Transverse colon (tissue), 4 donors: ENCODE results near the gene PDGFD. TPM values are rescaled to one million over a fixed set of nuclear protein-coding genes. Genes with fewer than 3 reads are reported as not detected.

Experiments
- DNase-seq: peaks from one replicate; pipeline ENCODE4 v3.0.0-alpha.2; 2019
- H3K27ac ChIP-seq, 4 donors: fragments of 200-600 bp; sonication (generic); 2 replicates each; pipeline ENCODE4 v1.5.1; 2016 to 2018; ENCODE audit warnings: inconsistent platforms in 4 of 4
- H3K27me3 ChIP-seq: fragments of 200-600 bp; sonication (generic); 2 replicates; pipeline ENCODE4 v1.5.1; 2017; ENCODE audit warnings: inconsistent platforms
- H3K36me3 ChIP-seq, 4 donors: fragments of 200-600 bp; sonication (generic); 2 replicates each; pipeline ENCODE4 v1.5.1; 2017 to 2019; ENCODE audit warnings: inconsistent platforms in 4 of 4
- H3K4me1 ChIP-seq, 4 donors: fragments of 200-600 bp; sonication (generic); 2 replicates each; pipeline ENCODE4 v1.5.1; 2017 to 2020; ENCODE audit warnings: inconsistent platforms in 4 of 4
- H3K4me3 ChIP-seq, 4 donors: fragments of 200-600 bp; sonication (generic); 1 replicate in 1 of 4; 2 replicates in 3 of 4; pipeline versions ENCODE4 v1.5.1 to v1.6.1; 2017 to 2019; ENCODE audit warnings: inconsistent platforms in 4 of 4
- H3K9me3 ChIP-seq, 2 donors: fragments of 200-600 bp; sonication (generic); 2 replicates each; pipeline ENCODE4 v1.5.1; 2017 to 2019; ENCODE audit warnings: inconsistent platforms in 2 of 2
- CTCF ChIP-seq, 5 experiments: fragments of 200-600 bp in 3 of 5; fragments of 450-650 bp in 2 of 5; sonication (generic) in 3 of 5; IDR thresholded peaks; 1 replicate in 2 of 5; 2 replicates in 3 of 5; pipeline ENCODE4 v1.5.1; 2016 to 2017; ENCODE audit warnings: antibody characterized with exemption in 5 of 5, inconsistent platforms in 3 of 5, mild to moderate bottlenecking in 2 of 5, moderate library complexity in 1 of 5
- EP300 ChIP-seq: sonication (generic); formaldehyde crosslinking; IDR thresholded peaks from one replicate; pipeline ENCODE4 v1.6.1; 2017; ENCODE audit warnings: antibody characterized with exemption, low read depth
- POLR2A ChIP-seq: fragments of 450-650 bp; IDR thresholded peaks from one replicate; pipeline ENCODE4 v1.6.1; 2016; ENCODE audit warnings: antibody characterized with exemption, mild to moderate bottlenecking, moderate library complexity
- POLR2AphosphoS5 ChIP-seq, 3 donors: sonication (generic); formaldehyde crosslinking; IDR thresholded peaks; one replicate each; pipeline ENCODE4 v1.6.1; 2016; ENCODE audit warnings: antibody characterized with exemption in 3 of 3
- WGBS, 2 donors: methylation state at CpG; one replicate each; pipeline ENCODE4 v1.1.5; 2018; ENCODE audit warnings: low coverage in 1 of 2; 5-methylcytosine and 5-hydroxymethylcytosine counted together
- in situ Hi-C, 4 donors: fragments of 200-750 bp; cut with MboI; loops; one replicate each; pipeline versions ENCODE4 v1.15.0 to v1.15.1; 2017; ENCODE audit warnings: low sequenced_read_pairs in 3 of 4, low pct_ligation_motif_present in 1 of 4, low pct_unique_long_range_greater_than_20kb in 1 of 4
- intact Hi-C: fragments of 100-400 bp; cut with DNase I; formaldehyde crosslinking; loops from one replicate; pipeline ENCODE4 v1.15.1; 2023; ENCODE audit warnings: low total_unique reads
- total RNA-seq, 4 donors: library from RNA; depleted of rRNA; stranded (reverse); fragments of >200 nt; gene quantifications; one replicate each; pipeline ENCODE4 v1.1.0, GENCODE V29; 2016

PDGFD gene
- total RNA-seq, 4 donors from 2014 or later = 2.3 to 6.0 (median 3.8) TPM; not detected in 1

GRCh38 chr11:103867481-103867880 lies 296.5 kb downstream of the PDGFD start:
- no peaks in the 10 kb centered on the region for H3K36me3 ChIP-seq
- no peaks in the 10 kb centered on the region for H3K27me3 ChIP-seq
- WGBS, 2 donors = 89 to 96% methylated on average over 4 of the region's 4 CpGs
- no peaks in the 10 kb centered on the region for H3K9me3 ChIP-seq
- in situ Hi-C loops = no loop called here
- no peak for DNase-seq
- H3K27ac ChIP-seq = no peak overlapping the region
- H3K4me1 ChIP-seq = no peaks in the 10 kb centered on the region
- intact Hi-C loops = no loop called here
- no peak overlapping the region for H3K4me3 ChIP-seq
- TF ChIP-seq EP300 (no peak), CTCF (IDR thresholded peaks at IDR 0.05) (no peak), POLR2A (no peak), POLR2AphosphoS5 (IDR thresholded peaks at IDR 0.05) (no peak)

DNA sequence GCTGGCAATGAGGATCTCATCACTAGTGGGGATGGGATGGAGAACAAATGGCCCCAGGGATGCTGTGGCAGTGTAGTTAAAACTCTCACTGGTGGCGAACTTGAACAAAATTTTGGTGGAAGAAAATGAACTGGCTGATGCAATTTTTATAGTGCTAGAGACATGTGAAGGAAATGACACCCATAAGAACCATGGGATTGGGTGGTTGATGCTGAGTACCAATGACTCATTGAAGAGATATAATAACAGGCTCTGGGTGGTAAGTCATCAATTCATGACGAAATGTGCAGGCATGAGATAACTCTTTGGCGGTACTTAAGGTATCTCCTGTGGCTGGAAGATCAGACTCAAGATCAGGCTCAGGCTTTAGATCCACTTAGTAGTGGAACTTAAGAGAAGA lies 300.4 kb downstream of the PDGFD start:
- Histone ChIP-seq H3K4me3 (no peak overlapping the region), H3K36me3 (no peaks in the 10 kb centered on the region), H3K9me3 (no peaks in the 10 kb centered on the region), H3K27me3 (no peaks in the 10 kb centered on the region), H3K27ac (no peak overlapping the region), H3K4me1 (no peaks in the 10 kb centered on the region)
- in situ Hi-C loops (no loop called here), intact Hi-C loops (no loop called here)
- DNase-seq = no peak
- TF ChIP-seq POLR2AphosphoS5 (IDR thresholded peaks at IDR 0.05) (no peak), CTCF (IDR thresholded peaks at IDR 0.05) (no peak), POLR2A (no peak), EP300 (no peak)
- 96% methylated on average over 3 of the region's 3 CpGs; no CpG with 5 or more reads in 1 of the 2 donors for WGBS, 2 donors

- intact Hi-C loops = no loop called here
- no peak overlapping the region for H3K27ac ChIP-seq
- no peak overlapping the region for H3K4me3 ChIP-seq
- TF ChIP-seq POLR2A (no peak), EP300 (no peak), POLR2AphosphoS5 (IDR thresholded peaks at IDR 0.05) (no peak), CTCF (IDR thresholded peaks at IDR 0.05) (no peak)
- no peaks in the 10 kb centered on the region for H3K27me3 ChIP-seq
- no peaks in the 10 kb centered on the region for H3K9me3 ChIP-seq
- no peak for DNase-seq
- in situ Hi-C loops = no loop called here
- H3K4me1 ChIP-seq = no peaks in the 10 kb centered on the region
- WGBS, 2 donors = 67 to 90% methylated on average over 1 to 3 of the region's 3 CpGs
- no peaks in the 10 kb centered on the region for H3K36me3 ChIP-seq
Measured at GRCh38 chr11:103862802-103863174, 301.2 kb downstream of the PDGFD start.

DNA sequence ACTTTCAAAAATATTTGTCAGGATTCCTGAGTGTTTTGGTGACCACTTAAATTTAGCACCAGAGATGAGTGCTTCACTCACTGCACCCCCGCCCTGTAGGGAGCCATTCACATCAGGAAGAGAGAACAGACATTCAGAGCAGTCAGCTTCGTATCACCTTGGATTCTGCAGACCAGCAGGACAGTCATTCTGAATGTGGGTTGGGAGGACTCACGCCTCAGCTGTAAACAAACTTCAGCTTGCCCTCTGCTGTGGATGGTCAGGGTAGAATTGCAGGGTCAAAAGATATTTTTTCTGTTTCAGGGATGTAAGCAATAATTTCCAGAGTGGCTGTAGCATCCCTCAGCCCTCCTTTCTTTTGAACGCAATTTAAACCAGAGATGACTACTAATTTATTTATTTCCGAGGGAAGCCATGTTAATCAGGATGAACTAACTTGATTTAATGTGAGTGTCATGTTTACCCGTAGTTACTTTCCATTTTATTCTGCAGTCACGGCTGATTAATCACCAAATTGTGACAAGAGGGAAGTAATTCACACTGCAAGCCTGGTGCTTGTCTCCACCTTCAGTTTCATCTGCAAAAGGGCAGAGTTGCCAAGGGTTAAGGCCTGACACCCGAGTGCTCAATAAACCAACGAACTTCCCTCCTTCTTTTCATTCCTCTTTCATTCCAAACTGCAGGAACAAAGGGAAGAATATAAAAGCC lies 301.7 kb downstream of the PDGFD start:
- TF ChIP-seq POLR2AphosphoS5 (IDR thresholded peaks at IDR 0.05) = no peak
- TF ChIP-seq POLR2A = no peak
- TF ChIP-seq EP300 = no peak
- no peak for TF ChIP-seq CTCF (IDR thresholded peaks at IDR 0.05)
- DNase-seq = no peak
- in situ Hi-C loops (no loop called here), intact Hi-C loops (no loop called here)
- H3K27me3 ChIP-seq = no peaks in the 10 kb centered on the region
- H3K36me3 ChIP-seq = no peaks in the 10 kb centered on the region
- no peak overlapping the region for H3K4me3 ChIP-seq
- no peak overlapping the region for H3K27ac ChIP-seq
- no peaks in the 10 kb centered on the region for H3K4me1 ChIP-seq
- 67 to 71% methylated on average over 6 to 9 of the region's 9 CpGs for whole genome bisulfite sequencing, 2 donors
- no peaks in the 10 kb centered on the region for H3K9me3 ChIP-seq

Other genes starting within 250 kb of the PDGFD start
- gene DDI1, start 127.5 kb downstream of the PDGFD start, total RNA-seq = not detected